GM18951 (cell line): ENCODE measurements around the gene TP73.

Source experiments
- POLR2A ChIP-seq: IDR thresholded peaks from 4 replicates; pipeline ENCODE4 v1.6.1; 2011; ENCODE audit warnings: mild to moderate bottlenecking; ENCODE audit not compliant: insufficient read length, insufficient read depth; ENCODE audit errors: extremely low read depth
- in situ Hi-C: fragments of 300-500 bp; cut with MboI; formaldehyde crosslinking; loops from one replicate; pipeline ENCODE4 v1.12.0; 2022; ENCODE audit warnings: low sequenced_read_pairs, mixed read lengths, inconsistent platforms; ENCODE audit not compliant: unreplicated experiment

The TP73 gene

DNA sequence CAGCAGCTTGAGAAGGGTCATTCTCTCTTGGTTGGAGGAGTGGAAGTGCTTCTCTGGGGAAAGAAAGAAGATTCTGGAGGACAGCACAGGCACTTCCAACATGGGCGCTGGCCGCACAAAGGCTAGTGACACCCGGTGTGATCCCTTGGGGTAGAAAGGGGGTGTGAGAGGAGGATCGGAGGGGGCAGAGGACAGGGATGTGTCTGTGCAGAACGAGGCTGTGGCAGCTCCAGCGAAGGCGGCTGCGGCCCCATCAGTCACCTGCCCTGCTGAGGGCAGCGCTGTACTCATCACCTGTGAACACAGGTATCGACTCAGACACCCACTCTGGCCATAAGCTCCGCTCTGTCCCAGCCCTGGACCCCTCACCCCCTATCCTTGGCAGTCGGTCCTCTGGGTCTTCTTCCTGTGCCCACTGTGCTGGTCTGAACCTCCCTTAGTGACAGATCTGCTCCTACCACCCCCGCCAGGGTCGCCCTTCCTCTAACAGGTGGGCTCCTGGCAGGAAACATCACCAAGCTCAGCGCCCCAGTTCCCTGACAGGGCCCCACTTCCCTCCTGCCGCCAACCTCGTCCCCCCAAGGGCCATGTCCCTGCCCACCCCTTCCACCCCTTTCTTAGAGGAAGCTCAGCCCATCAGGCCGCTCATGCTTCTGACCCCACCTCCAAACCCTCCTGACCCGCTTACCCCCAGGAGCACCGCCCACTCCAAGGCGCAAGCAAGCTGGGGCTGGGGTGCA, 20.1 kb downstream of the TP73 start:
- no peak for TF ChIP-seq POLR2A
- in situ Hi-C loops: no loop called here

DNA sequence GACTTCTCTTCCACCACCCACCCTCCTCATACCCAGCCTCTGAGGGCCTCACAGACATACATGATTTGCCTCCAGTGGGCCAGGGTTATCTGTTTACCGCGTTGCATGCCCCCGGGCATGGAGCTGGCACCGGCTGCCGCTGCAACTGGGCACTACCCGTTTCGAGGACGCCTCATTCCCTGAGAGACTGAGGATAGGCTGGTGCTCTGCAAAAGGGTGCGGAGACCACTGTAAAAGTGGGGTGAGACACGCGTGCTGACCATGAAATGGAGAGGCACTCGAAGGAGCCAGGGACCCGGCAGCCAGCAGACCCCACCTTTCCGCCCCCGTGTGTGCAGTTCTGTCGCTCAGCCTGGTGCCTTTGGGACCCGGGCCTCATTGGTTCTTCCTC, 20.6 kb downstream of the TP73 start:
- in situ Hi-C loops: no loop called here
- TF ChIP-seq POLR2A: no peak

DNA sequence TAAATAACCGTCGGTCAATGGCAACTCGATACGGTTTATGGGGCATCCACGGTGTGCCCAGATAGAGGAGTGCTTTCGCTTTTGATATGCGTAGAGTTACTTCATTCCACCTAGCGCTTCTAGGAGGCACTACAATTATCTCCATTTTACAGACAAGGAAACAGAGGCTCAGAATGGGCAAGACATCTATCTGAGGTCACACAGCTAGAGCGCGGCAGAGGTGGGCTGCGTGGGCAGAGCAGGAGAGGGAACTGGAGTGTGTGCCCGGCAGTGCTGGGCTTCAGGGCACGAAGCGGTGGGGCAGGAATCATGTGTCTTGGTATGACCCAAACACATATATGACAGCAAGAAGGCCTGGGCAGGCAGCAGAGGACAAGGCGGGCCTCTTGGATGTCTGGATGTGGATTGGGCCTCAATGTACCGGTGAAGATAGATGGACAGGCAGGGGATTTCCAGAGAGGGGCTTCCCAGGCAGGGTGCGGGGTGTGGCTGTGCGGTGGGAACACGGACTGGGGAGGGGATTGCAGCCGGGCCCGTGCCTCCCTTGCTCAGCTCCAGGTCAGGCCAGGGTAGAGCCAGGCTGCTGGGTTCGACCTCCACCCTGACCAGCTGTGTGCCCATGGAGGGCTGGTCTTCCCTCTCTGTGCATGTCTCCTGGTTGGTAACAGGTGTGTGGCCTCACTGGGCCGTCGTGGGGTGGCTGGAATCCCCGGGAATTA, 21.2 kb downstream of the TP73 start:
- in situ Hi-C loops: no loop called here

DNA sequence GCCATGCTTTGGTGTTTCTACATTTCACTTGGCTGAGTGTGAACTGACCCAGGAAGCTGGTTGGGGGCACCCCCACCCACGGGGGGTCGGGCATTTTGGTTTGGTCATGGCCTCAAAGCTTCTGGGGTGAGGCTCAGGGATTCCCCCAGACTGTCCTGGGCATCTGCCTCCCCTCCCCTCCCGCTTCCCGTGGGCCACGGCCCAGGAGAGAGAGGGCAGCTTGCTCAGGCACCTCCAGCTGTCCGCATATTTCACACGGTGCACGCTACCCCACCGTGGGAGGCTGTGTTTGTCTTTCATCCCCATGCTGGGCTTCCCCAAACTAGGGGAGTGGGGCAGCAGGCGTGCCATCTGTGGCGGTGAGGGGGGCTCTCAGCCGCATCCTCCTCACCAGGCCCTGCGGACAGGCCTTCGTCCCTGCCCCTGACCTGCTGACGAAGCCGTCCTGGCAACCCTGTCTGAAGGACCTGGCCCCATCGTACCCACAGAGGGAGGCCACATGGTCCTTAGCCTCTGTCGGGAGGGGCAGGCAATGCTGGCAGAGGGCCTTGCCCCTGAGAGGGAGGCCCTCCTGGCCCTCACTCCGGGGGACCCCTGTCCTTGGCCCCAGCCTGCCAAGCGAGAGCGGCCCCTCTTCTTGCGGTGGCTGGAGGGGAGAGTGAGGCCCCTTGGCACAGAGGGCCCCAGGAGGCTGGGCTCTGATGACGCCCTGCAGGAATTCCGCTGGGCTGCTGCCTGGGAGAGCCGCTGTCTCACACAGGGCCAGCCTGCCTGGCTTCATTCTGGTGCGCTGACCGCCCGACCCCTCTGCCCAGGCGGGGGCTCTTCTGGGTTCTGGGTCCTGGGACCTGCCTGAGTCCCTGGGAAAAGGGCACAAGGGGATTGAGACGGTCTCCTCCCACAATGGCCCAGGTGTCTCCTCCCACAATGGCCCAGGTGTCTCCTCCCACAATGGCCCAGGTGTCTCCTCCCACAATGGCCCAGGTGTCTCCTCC, 22.1 kb downstream of the TP73 start:
- in situ Hi-C loops: no loop called here
- TF ChIP-seq POLR2A: no peak

More for the DNA sequence above, 21.2 kb downstream of the TP73 start:
- peak; percentile 40 for TF ChIP-seq POLR2A

DNA sequence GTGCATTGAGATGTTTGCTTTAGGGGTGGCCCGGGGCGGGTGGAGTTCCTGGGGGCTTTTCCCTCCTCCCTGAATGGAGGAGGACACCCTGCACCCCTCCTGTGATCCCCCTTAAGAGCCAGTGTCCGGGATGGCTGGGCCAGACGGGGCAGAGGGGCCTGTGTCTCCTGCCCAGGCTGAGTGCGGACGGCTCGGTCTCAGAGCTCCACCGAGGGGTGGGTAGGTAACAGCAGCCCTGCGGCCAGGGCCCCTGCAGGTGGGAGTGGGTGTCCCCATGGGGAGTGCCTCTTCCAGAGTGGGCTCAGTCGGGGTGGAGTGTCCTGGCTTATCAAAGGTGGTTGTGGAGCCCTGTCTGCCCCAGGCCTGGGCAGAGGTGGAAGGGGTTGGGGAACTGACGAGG, 23.1 kb downstream of the TP73 start:
- in situ Hi-C loops: no loop called here
- TF ChIP-seq POLR2A: no peak

DNA sequence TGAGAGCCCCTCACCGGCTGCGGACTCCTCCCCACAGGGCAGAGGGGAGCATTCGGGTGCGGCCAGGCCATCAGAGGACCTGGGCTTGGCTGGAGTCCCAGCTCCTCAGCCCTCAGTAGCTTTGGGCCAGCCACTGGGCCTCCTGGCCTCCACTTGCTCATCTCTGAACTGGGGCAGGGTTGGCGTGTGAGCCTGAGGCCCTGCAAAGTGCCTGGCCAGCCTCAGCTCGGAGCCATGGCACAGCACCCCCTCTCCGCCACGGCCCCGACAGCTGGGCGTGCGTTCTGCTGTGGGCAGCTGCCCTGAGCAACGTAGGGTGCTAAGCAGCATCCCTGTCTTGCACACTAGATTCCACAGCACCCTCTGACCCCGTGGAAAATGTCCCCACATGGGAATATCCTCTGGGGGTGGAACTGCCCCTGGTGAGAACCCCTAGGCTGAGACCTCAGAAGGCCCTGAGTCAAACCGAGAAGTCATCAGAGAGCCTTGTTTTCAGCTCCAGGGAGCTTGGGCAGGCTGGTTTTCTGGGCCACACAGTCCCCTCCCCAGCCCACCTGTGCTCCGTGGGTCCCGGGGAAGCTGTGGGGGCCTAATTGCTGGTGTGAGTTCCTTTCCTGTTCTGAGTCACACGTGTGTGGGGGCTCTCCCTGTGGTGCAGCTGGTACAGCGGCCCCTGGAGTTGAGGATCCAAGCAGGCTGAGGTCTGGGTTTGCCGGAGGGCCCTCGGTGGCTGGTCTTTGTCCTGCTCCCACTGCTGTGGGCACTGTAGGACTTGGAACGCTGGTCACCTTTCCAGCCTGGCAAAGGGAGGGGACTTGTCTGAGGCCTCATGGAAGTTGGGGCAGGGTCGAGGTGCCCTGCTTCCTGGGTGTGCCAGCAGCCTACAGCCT, 24.5 kb downstream of the TP73 start:
- in situ Hi-C loops: no loop called here
- TF ChIP-seq POLR2A: peak; percentile 25

DNA sequence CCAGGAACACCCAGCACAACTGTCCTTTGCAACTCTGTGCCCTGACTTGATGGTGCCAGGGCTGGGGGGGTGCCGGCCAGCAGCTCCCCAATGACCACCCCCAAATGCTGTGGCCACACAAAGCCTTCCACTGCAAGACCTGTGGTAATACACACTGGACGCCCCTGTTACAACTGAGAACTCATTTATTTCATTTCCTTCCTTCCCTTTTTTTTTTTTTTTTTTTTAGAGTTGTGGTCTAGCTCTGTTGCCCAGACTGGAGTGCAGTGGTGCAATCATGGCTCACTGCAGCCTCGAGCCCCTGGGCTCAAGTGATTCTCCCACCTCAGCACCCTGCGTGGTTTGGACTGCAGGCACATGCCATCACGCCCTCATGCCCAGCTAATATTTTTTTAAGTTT, 25.2 kb downstream of the TP73 start:
- in situ Hi-C loops: no loop called here
- TF ChIP-seq POLR2A: no peak

DNA sequence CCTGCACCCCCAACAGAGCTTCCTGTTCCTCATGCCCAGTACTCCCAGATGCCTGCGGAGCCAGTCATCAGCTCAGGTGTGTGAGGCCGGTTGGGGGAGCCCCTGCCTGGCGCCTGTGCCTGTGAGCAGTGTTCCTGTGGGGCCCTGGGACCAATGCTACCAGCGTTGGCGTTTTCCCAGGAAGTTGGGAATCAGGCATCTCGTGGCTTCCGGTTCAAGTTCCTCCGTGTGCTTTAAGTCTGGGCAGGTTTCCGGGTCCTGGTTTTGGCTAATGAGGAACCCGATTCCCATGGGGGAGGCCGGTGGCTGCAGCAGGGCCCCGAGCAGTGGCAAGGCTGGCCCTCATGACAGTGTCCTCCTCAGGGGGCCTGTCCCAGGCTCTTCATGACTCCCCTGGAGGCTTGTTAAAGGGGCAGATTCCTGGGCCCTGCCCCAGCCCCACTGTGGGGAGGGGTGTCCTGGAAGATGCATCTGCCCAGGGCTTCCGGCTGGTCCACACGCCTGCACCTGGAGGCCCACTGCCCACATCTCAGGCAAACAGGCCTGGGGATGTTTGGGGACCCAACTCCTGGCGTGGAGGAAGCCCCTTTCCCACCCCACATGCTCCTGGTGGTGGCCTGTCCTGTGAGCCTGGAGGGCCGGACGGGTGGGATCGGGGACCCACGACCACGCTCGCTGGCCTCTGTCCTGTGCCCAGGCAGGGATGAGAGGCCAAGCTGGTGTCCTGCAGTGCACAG, 26.2 kb downstream of the TP73 start:
- no peak for TF ChIP-seq POLR2A
- in situ Hi-C loops: no loop called here

DNA sequence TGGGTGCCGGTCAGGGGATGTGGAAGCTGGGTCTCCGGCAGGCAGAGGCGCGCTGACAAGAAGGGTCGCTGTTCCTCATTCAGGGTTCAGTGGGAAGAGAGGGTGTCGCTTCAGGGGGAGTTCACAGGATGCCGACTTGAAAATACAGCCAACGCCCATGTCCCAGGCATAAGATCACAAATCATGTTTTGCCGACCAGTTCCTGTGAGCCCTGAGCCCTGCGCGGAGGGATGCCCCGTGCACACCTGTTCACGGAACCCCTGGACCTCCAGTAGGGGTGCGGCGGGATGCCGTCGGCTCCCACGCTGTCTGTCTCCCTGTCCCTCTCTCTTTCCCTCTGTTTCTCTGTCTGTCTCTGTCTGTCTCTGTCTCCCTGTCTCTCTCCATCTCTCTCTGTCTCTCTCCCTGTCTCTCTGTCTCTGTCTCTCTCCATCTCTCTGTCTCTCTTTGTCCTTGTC, 26.8 kb downstream of the TP73 start:
- in situ Hi-C loops: no loop called here
- TF ChIP-seq POLR2A: no peak

DNA sequence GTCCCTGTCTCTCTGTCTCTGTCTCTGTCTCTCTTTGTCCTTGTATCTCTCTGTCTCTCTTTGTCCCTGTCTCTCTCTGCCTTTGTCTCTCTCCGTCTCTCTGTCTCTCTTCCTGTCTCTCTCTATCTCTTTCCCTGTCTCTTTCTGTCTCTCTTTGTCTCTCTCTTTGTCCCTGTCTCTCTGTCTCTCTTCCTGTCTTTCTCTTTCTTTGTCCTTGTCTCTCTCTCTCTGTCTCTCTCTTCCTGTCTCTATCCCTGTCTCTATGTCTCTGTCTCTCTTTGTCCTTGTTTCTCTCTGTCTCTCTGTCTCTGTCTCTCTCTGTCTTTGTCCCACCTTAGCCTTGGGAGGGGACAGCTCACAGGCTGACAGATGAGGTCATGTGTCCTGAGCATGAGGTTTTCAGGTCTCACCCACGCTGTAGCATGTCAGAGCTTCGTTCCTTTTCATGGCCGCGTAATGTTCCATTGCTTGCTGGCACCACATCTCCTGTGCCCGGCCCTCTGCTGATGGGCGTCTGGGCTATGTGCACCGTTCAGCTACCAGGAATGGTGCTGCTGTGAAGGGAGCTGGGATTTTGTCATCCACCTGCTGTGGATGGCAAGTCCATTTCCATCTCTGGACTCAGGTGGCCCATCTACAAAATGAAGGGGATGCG, 27.6 kb downstream of the TP73 start:
- in situ Hi-C loops: no loop called here
- no peak for TF ChIP-seq POLR2A

DNA sequence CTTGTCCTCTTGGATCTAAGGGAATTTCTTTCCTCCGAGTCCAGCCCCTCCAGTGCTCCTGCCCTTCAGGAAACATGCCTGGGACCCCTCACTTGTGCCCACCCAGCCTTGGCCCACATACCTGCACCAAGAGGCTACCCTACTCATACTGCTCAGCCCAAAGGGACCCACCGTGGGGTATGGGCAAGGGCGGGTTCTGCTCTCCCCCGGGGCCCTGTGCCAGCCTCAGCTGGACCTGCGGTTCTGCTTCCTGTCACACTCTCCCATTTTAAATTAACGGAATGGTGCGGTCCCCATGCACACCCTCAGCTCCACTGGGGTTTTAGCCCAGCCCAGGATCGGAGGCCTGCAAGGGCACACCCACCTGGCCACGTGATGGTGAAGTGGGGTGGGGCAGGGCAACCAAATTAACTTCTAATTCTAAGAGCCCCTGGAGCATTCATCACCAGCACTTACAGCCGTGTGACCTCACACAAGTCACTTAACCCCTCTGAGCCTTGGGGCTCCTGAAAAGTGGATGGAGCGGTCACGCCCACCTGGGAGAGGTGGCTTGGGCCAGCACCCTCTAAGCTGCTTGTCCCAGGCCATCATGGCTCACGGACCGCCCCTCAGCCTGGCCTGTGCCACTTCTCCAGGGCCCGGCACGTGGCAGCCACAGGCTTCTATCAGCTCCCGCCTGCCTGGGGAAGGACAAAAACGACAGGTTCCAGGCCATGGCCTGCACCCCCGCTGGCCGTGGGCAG, 28.3 kb downstream of the TP73 start:
- in situ Hi-C loops: no loop called here
- TF ChIP-seq POLR2A: no peak
